HG02759 (cell line): Measurements from ENCODE around the gene COG8.
"Not testable (repeated sequence)": the region's sequence is repeated elsewhere in the genome, so short reads cannot be mapped to it uniquely, and the experiment has no call there.

Experiments
- ATAC-seq: cut with Tn5 transposase; IDR thresholded peaks from one replicate; pipeline ENCODE4 v1.9.1; 2021; ENCODE audit warnings: mild to moderate bottlenecking, moderate library complexity; ENCODE audit not compliant: unreplicated experiment

Gene COG8, protein sequence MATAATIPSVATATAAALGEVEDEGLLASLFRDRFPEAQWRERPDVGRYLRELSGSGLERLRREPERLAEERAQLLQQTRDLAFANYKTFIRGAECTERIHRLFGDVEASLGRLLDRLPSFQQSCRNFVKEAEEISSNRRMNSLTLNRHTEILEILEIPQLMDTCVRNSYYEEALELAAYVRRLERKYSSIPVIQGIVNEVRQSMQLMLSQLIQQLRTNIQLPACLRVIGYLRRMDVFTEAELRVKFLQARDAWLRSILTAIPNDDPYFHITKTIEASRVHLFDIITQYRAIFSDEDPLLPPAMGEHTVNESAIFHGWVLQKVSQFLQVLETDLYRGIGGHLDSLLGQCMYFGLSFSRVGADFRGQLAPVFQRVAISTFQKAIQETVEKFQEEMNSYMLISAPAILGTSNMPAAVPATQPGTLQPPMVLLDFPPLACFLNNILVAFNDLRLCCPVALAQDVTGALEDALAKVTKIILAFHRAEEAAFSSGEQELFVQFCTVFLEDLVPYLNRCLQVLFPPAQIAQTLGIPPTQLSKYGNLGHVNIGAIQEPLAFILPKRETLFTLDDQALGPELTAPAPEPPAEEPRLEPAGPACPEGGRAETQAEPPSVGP

DNA sequence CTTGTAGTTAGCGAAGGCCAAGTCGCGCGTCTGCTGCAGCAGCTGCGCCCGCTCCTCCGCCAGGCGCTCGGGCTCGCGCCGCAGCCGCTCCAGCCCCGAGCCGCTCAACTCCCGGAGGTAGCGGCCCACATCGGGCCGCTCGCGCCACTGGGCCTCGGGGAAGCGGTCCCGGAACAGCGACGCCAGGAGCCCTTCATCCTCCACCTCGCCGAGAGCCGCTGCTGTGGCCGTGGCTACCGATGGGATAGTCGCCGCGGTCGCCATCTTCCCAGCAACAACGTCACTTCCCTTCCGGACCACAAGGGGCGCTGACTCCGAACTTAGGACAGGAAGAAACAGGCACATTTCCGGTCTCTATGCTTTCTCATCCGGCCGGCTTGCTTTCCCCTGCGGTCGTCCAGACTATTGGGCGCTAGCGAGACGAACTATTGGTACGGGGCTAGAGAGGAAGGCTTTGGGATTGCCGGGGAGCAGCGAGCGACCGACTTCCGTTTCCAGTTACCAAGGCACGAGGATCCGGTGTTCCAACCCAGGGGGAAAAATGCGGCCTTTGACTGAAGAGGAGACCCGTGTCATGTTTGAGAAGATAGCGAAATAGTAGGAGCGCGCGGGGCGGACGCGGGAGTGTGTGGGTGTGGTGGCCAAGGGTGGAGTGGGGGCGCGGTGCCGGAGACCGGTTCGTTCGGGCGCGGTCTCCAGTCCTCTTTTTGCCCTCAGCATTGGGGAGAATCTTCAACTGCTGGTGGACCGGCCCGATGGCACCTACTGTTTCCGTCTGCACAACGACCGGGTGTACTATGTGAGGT lies at the start of gene COG8, which contains the start of gene NIP7:
Gene COG8 (minus strand): TSS at position 276 of the 806 bp plus-strand sequence. CDS start 12 bp downstream, at position 264.
Gene NIP7 (plus strand): TSS at position 484 of the 806 bp plus-strand sequence. CDS start 58 bp downstream, at position 542.
- ATAC-seq: peak; percentile 90

DNA sequence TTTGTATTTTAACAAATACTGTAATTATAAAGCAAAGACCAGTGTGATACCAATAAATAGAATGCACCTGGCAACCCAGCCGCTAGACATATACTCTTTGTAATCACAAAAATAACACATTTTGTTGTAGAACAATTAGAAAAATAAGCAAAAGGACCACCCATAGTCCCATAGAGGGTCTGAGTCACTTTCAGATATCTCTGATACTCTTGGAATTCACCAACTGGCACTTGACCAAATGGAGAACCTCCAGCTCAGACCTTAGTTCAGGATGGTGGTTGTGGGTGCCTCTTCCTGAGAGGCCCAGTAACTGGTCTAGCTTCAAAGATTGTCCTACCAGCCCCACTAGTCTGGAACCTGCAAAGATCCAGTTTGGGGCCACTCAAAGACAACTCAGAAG lies 47.2 kb upstream of the COG8 start:
- no peak for ATAC-seq

DNA sequence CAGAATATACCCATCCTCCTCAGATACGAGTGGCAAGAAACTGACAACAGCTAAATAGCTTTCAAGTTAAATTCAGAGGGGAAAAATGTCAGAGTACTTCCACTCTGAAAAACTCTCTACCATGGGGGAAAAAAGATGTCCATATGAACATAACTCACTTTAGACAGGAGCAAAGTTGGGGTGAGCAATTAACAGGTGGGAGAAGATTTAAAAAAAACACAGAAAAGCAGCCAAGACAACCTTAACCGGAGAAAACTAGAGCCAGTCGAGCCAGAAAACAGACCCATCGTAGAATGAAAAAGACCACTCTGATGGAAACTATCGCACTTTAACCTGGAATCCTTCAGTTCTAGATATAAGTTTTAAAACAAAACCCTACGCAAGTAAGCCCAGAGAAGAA lies 45.6 kb upstream of the COG8 start:
- no peak for ATAC-seq

DNA sequence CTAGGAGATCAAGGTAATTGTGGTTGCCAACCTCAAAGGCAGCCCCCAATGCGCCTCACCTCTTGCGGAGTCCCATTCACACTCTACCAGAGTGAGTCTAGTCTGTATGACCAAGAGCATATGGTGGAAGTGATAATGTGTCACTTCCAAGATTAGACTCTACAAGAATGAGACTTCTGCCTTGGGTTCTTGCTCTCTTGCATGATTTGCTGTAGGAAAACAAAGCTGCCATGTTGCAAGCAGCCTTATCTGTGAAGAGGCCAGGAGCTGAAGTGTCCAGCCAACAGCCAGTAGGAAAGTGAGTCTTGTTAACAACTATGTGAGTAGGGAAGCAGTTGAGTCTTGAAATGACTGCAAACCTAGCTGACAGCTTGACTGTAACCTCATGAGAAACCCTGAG lies 43.1 kb upstream of the COG8 start:
- no peak for ATAC-seq

DNA sequence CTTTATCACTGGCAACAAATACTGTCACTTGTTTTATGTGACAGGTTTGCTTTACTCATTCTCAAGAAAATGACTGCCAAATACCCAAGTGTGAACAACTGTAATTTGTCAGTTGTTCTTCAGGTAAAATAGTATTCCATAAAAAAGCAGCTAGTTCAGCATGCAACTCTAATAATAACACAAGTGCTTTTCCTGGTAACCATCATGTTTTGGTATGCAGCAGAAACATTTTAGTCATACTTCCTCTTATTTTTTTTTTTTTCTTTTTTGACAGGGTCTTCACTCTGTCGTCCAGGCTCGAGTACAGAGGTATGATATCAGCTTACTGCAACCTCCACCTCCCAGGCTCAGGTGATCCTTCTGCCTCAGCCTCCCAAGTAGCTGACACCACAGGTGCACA lies 41.9 kb upstream of the COG8 start:
- no peak for ATAC-seq

DNA sequence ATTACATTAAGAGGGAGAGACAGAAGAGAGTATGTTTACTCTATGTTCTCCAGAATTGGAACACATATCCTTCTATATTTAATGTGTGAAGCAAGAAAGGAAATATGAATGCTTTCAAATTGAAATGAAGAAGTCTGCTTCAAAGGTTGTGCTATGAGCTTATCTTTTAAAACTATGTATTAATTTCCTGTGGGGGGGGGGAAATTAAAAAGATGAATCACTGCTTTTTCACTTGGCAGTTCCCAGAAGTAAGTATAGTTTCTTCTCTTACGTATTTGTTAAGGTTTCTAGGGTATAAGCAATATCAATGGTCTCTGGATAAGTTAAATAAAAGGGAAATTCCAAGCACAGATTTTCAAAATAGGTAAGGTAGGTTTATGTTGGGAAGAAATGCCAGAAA lies 39.4 kb upstream of the COG8 start:
- no peak for ATAC-seq

DNA sequence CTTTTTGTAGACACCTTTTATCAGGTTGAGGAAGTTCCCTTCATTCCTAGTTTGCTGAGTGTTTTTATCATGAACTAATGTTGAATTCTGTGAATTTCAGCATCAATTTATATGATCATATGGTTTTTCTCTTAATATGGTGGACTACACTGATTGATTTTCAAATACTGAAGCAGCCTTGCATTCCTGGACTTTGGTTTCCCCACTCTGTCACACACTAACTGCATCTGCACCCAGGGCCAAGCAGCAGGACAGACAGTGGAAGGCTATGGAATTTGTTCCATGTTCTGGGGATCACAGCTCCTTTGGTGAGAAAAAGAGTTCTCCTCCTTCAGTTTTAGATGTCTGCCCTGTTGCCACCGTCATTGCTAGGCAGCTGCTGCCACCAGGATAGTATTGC lies 38.7 kb upstream of the COG8 start:
- no peak for ATAC-seq

DNA sequence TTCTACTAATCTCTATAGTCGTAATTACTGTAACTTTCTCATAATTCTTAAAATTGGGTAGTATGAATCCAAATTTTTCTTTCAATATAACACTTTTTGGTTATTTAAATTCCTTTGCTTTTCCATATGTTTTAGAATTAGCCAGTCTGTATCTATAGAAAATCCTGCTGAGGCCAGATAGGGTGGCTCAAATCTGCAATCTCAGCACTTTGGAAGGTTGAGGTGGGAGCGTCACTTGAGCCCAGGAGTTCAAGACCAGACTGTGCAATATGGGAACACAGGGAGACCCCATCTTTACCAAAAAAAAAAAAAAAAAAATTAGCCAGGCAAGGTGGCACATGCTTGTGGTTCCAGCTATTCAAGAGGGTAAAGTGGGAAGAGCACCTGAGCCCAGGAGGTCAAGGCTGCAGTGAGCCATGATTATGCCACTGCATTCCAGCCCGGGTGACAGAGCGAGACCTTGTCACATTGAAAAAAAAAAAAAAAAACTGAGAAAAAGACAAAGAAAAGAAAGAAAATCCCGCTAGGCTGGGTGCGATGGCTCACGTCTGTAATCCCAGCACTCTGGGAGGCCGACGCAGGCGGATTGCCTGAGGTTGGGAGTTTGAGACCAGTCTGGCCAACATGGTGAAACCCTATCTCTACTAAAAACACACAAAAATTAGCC lies 37.2 kb upstream of the COG8 start:
- no peak for ATAC-seq

DNA sequence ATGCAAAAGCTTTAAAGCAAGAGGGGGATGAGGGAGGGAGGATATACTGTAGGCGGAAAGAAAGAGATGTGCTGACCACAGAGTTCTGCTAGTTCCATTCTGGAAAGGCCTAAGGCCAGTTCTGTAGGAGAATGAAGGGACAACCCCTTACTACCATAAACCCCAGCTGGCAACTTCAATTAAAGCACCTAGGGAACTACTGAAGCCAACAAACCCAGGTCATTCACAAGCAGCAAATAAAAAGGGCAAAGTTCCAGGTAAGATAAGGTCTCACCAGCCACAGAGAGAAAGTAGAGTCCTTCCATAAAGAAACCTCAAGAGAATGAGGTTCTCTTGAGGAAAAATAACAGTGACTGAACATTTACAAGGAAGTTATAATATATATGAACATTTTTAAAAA lies 33.7 kb upstream of the COG8 start:
- ATAC-seq: no peak

DNA sequence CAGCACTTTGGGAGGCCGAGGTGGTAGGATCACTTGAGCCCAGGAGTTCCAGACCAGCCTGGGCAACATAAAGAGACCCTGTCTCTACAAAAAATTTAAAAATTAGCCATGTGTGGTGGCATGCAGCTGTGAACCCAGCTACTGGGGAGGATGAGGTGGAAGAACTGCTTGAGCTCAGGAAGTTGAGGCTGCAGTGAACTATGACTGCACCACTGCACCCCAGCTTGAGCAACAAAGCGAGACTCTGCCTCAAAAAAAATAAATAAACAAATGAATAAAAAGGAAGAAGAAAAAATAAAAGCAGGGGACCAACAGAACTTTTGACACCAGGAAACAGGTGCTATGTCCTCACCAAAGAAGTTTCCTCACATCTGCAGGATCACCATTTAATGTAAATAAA lies 32.2 kb upstream of the COG8 start:
- no peak for ATAC-seq

DNA sequence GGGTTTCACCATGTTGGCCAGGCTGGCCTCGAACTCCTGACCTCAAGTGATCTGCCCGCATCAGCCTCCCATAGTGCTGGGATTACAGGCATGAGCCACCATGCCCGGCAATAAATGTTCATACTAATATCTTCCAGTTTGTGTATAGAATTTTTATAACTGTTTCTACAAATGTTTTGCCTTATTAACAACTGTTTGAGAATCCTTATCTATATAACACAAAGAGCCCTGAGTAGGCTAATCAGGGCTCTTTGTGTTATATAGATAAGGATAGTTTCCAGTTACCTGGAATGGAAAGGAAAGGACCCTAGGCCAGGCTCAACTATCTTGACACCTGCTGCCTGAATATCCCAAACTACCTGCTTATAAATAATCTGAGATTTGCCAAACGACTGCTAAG lies 29.5 kb upstream of the COG8 start:
- ATAC-seq: no peak

DNA sequence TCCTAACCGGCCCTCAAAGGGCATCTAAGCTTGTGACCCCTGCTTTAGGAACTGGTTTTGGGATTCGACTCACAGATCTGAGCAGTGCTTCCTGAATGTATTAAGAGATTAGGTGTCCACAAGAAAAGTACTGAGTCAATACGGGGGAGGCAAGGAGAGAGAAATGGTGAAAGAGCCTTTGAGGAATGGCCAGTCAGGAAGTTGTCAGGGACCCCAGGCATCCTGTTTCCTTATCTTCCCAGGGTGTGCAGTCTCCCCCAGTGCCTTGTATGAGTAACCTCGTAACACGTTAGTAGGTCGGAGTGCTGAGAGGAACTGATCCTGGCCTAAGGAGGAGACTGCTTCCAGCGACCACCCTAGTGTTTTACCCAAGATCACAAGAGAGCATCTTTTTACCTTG lies 28.6 kb upstream of the COG8 start:
- ATAC-seq: no peak

DNA sequence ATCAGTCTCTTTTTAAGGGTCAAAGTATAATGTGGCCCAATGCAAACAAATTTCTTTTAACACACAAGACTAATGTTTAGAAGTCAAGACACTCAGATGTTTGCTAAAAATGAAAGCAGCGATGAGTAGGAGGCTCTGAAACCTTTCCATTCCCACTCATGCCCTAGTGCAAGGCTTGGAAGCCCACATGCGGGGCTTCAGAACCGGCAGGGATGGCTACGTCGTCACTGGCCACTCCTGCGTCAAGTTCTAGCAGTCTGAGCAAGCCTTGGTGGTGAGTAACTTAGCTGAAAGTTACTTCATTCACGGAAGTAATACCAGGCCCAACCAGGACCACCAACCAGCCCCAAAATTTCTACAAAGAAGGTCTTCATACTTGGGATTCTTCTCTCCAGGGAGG lies 27.1 kb upstream of the COG8 start:
- no peak for ATAC-seq

DNA sequence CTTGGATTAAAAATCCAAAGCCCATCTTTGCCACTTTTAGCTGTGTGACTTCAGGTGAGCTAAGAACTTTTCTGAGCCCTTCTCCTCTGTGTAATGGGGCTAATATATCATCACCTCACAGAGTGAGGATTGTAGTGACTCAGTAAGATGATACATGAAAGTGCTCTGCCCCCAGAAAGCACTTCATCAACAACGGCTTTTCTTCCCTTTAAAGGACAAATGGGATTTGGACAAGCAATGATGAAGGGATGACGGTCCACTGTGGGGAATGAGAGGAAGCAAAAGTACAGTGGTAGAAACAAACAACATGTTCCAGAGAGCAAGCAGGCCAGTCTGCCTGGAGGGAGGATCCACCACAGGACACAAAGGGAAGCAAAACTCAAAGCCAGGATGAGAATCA lies 26.5 kb upstream of the COG8 start:
- ATAC-seq: no peak

DNA sequence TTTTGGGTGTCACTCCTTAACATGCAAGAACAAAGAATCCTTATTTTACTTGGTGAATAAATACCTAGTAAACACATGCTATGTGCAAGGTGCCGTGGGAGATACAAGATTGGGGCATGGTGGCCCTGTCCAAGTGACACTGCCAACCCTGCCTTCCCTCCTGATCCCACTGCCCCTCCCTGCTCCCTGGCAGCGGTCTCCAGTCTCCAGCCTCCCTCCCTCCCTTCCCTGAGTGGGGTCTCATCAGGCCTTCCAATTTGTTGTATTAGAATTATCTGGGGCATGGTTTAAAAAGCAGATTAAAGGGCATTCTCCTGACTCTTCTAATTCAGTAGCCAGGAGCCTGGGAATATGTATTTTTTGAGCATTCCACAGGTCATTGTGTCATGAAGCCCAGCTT lies 24.7 kb upstream of the COG8 start:
- ATAC-seq: no peak

DNA sequence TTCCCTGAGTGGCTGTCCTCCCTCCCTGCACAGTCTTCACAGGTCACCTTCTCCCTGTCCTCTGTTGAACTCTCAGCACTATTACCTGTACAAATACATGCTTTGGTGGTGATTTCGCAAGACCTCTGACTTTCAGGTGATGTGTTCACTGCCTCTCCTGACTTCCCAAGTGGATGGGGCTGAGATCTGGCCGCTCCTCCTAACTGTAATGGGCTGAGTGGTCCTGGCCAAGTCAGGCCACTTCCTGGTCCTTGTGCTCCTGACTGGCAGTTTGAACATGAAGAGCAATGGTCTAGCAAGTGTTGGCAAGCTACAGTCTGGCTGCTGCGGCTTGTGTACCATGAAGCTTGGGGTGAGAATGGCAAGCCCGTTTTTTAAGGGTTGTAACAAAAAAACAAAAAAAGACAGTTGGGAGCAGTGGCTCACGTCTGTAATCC lies 23.9 kb upstream of the COG8 start:
- ATAC-seq: no peak

DNA sequence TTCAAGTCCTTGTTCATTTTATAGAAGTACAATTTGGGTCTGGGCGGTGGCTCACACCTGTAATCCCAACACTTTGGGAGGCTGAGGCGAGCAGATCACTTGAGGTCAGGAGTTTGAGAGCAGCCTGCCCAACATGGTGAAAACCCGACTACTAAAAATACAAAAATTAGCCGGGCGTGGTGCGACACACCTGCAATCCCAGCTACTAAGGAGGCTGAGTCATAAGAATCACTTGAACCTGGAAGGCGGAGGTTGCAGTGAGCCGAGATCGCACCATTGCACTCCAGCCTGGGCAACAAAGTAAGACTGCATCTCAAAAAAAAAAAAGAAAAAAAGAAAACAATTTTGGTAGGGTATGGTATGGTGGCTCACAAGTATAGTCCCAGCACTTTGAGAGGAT lies 20.7 kb upstream of the COG8 start:
- ATAC-seq: not testable (repeated sequence)

DNA sequence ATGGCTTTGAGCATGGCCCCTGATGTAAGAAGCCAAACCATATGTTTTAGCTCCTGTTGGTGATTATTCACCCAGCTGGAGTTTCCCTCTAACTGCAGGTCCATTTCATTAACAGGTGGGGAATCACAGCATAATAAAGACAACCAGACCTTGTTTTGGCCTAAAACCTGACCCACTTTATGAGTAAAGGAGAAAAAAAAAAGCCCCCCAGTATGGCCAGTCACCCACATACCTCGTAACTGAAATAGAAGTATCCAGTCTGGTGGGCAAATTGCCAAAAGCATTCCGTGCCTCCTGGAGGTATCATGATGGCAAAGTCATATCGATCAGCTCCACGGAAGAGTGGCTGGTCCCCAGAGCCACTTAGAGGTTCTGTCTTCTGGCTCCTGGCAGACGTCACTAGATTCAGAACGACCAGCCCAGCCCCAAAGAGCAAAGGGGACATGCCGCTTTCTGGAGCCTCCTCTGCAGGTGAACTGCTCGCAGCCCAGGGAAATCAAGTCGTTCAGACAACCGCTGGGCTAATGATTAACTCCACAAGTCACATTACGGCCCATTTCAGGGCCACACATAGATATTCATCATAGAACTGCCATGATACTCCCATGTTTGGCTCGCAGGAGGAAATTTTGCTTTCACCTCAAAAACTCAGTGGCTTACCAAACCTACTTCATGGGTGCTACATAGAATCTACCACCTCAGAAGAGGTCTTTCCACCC lies 12.1 kb upstream of the COG8 start, which contains the start of gene TMED6:
Gene TMED6 (minus strand): TSS at position 478 of the 719 bp plus-strand sequence. CDS start 33 bp downstream, at position 445.
- no peak for ATAC-seq

DNA sequence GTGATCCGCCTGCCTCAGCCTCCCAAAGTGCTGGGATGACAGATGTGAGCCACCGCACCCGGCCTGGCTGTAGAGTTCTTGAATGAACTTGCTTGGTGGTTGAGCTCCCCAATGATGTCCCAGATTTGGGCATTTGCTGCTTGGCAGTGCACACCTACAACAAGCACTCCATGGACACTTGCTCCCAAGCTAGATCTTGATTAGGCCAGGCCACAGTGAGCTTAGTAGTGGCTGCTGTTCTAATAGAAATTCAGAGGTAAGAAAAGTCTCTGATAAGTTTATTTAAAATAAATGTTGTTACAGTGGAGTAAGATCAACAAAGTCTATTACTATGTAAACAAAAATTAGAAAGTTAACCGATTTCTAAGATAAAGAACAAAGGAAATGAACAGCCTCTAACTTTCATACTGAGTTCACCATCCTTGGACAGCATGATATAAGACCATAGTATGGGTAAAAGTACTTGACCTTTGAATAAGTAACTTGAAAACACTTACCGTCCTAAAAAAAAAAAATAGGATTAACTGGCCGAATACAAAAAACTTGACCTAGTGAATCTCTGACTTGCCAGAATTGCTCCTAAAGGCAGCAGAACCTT lies 11.3 kb upstream of the COG8 start:
- ATAC-seq: no peak

DNA sequence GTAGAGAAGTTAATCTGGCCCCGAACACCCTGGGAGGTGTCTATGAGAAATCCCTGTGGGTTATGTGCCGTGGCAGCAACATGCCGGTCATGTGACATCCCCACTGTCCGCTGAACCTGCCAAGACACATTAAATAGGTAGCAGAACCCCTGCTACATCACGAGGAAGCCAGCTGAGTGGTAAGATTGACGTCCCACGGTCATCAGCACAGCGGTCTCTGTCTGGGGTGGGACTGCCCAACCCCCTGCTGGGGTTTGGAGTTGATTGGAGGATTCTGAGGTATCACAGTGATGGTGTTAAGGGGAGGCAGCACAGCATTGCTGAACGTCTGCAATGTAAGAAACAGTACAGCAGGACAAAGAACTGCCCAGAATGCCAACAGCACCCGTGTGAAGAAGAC lies 10.2 kb upstream of the COG8 start:
- ATAC-seq: no peak
